Loucy (cell line): ENCODE data around the gene RET.

Source experiments
- H2AFZ ChIP-seq: fragments of 200-600 bp; sonication (generic); 2 replicates; pipeline ENCODE4 v1.6.0; 2016; ENCODE audit warnings: antibody characterized with exemption, mild to moderate bottlenecking, low read length, moderate library complexity
- H3F3A ChIP-seq: fragments of 200-600 bp; 2 replicates; pipeline ENCODE4 v1.6.0; 2016; ENCODE audit warnings: antibody characterized with exemption, low read depth, mild to moderate bottlenecking
- H3K27me3 ChIP-seq: fragments of 200-600 bp; sonication (generic); 2 replicates; pipeline ENCODE4 v1.6.1; 2014; ENCODE audit warnings: low read length, mild to moderate bottlenecking; ENCODE audit not compliant: insufficient read depth, poor library complexity, severe bottlenecking
- H3K36me3 ChIP-seq: fragments of 200-600 bp; sonication (generic); 2 replicates; pipeline ENCODE4 v1.6.1; 2016; ENCODE audit warnings: low read length; ENCODE audit not compliant: insufficient read depth
- H3K4me1 ChIP-seq: fragments of 200-600 bp; sonication (generic); 2 replicates; pipeline ENCODE4 v1.5.1; 2014; ENCODE audit warnings: low read length, mild to moderate bottlenecking; ENCODE audit not compliant: insufficient read depth, poor library complexity, severe bottlenecking
- H3K4me2 ChIP-seq: fragments of 200-600 bp; sonication (generic); 2 replicates; pipeline ENCODE4 v1.6.0; 2014; ENCODE audit warnings: antibody characterized with exemption, low read length, low read depth, mild to moderate bottlenecking; ENCODE audit not compliant: poor library complexity, severe bottlenecking
- H3K4me3 ChIP-seq: fragments of 200-600 bp; sonication (generic); 2 replicates; pipeline ENCODE4 v1.5.1; 2014; ENCODE audit warnings: low read length, mild to moderate bottlenecking, mixed read lengths; ENCODE audit not compliant: poor library complexity, severe bottlenecking
- H3K79me2 ChIP-seq: fragments of 200-600 bp; sonication (generic); 2 replicates; pipeline ENCODE4 v1.6.1; 2014; ENCODE audit warnings: low read length; ENCODE audit not compliant: insufficient read depth
- H3K9ac ChIP-seq: fragments of 200-600 bp; sonication (generic); 2 replicates; pipeline ENCODE4 v1.6.0; 2014; ENCODE audit warnings: mild to moderate bottlenecking, low read depth, low read length, moderate library complexity; ENCODE audit not compliant: poor library complexity, severe bottlenecking
- H3K9me2 ChIP-seq: fragments of 200-600 bp; sonication (generic); replicated peaks from 2 replicates; pipeline ENCODE4 v1.6.1; 2016; ENCODE audit warnings: low read depth, low read length, mixed read lengths
- H3K9me3 ChIP-seq: fragments of 200-600 bp; sonication (generic); 2 replicates; pipeline ENCODE4 v1.6.1; 2014; ENCODE audit warnings: mild to moderate bottlenecking, antibody characterized with exemption, low read length, low read depth; ENCODE audit not compliant: insufficient read depth
- H4K20me1 ChIP-seq: fragments of 200-600 bp; sonication (generic); 2 replicates; pipeline ENCODE4 v1.6.0; 2014; ENCODE audit warnings: antibody characterized with exemption, low read length, mild to moderate bottlenecking; ENCODE audit not compliant: insufficient read depth, poor library complexity, severe bottlenecking
- CTCF ChIP-seq: fragments of 200-600 bp; sonication (generic); conservative IDR thresholded peaks from 2 replicates; pipeline ENCODE4 v1.5.1; 2014; ENCODE audit warnings: mild to moderate bottlenecking, antibody characterized with exemption, low read length
- EZH2phosphoT487 ChIP-seq: fragments of 200-600 bp; IDR thresholded peaks from 2 replicates; pipeline ENCODE4 v1.6.1; 2018; ENCODE audit warnings: antibody characterized with exemption, mild to moderate bottlenecking, moderate library complexity, borderline replicate concordance

Gene RET

DNA sequence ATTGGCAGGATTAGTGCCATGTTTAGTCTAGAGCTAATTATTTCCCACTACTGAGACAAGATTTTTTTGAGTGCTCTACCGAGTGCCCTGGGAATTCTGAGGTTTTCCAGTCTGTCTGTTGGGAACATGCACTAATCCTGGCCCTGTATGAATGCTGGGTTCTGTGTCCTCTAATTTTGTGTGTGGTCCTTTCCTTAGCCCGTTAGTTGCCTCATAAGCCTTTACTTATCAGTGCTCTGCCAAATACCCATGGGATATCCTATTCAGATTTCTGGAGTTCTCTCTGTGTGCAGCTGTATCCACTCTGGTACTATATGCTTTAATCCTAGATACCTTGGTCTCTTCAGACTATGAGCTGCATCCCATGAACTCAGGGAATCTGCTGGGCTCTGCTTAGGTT, 74.5 kb downstream of the RET start:
- Histone ChIP-seq H3K4me3 (no peak overlapping the region), H3K27me3 (no peaks in the 10 kb centered on the region), H3K79me2 (peaks cover 98% of the 10 kb centered on the region), H3K9ac (no peak overlapping the region), H2AFZ (no peak overlapping the region), H3K9me3 (peaks cover 11% of the 10 kb centered on the region), H3K4me2 (no peak overlapping the region), H3K9me2 (no peaks in the 10 kb centered on the region), H3F3A (no peaks in the 10 kb centered on the region), H3K36me3 (no peaks in the 10 kb centered on the region; the same call in 1 of the 2 replicates), H4K20me1 (peaks cover 32% of the 10 kb centered on the region), H3K4me1 (peaks cover 6% of the 10 kb centered on the region)
- no peak for TF ChIP-seq EZH2phosphoT487
- no peak for TF ChIP-seq CTCF

GRCh38 chr10:43153901-43154300, 77.0 kb downstream of the RET start:
- H3K4me2 ChIP-seq = no peak overlapping the region
- peaks cover 12% of the 10 kb centered on the region for H3K4me1 ChIP-seq
- no peaks in the 10 kb centered on the region for H3K27me3 ChIP-seq
- no peak for TF ChIP-seq EZH2phosphoT487
- no peak for TF ChIP-seq CTCF
- H2AFZ ChIP-seq = no peak overlapping the region
- no peaks in the 10 kb centered on the region for H3F3A ChIP-seq
- peaks cover 35% of the 10 kb centered on the region for H4K20me1 ChIP-seq
- H3K79me2 ChIP-seq = peaks cover 97% of the 10 kb centered on the region
- no peaks in the 10 kb centered on the region for H3K36me3 ChIP-seq
- no peak overlapping the region for H3K9ac ChIP-seq
- H3K9me3 ChIP-seq = peaks cover 3% of the 10 kb centered on the region; the same call in 1 of the 2 replicates
- no peak overlapping the region for H3K4me3 ChIP-seq
- H3K9me2 ChIP-seq = no peaks in the 10 kb centered on the region

DNA sequence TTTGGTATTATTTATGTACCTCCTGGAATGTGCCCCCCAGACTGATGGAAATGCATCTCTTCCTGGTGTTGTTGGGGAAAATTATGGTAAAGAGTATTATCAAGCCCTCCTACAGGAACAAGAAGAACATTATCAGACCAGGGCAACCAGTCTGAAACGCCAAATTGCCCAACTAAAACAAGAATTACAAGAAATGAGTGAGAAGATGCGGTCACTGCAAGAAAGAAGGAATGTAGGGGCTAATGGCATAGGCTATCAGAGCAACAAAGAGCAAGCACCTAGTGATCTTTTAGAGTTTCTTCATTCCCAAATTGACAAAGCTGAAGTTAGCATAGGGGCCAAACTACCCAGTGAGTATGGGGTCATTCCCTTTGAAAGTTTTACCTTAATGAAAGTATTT, 78.4 kb downstream of the RET start:
- H3K4me2 ChIP-seq = no peak overlapping the region
- no peaks in the 10 kb centered on the region for H3K27me3 ChIP-seq
- TF ChIP-seq CTCF = no peak
- TF ChIP-seq EZH2phosphoT487 = no peak
- no peaks in the 10 kb centered on the region for H3K9me3 ChIP-seq
- H3K79me2 ChIP-seq = peaks cover 97% of the 10 kb centered on the region
- no peaks in the 10 kb centered on the region for H3F3A ChIP-seq
- H4K20me1 ChIP-seq = peaks cover 35% of the 10 kb centered on the region
- peaks cover 12% of the 10 kb centered on the region for H3K4me1 ChIP-seq
- H3K4me3 ChIP-seq = no peak overlapping the region
- peaks cover 2% of the 10 kb centered on the region; the same call in 1 of the 2 replicates for H3K36me3 ChIP-seq
- H3K9ac ChIP-seq = no peak overlapping the region
- H3K9me2 ChIP-seq = no peaks in the 10 kb centered on the region
- H2AFZ ChIP-seq = no peak overlapping the region
